Measurements from ENCODE around the gene BICD1. TPM values are rescaled to one million over a fixed set of nuclear protein-coding genes. Genes with fewer than 3 reads are reported as not detected.

Gene BICD1
- polyA plus RNA-seq (2013, experiment 1 of 4): 28.0 TPM
- polyA plus RNA-seq (2013, experiment 2 of 4): 27.2 TPM
- polyA plus RNA-seq (2013, experiment 3 of 4): 21.9 TPM
- polyA plus RNA-seq (2013, experiment 4 of 4): 26.9 TPM

- Histone ChIP-seq H3K4me1 (ENCODE audit: control insufficient read depth, insufficient read depth, low read length) (peaks cover 19% of the 10 kb centered on the region), H3K27ac (ENCODE audit: insufficient read depth, low read depth, low read length, poor library complexity, severe bottlenecking) (peak within 1 kb of the TSS; percentile 90), H3K9me3 (ENCODE audit: control insufficient read depth, low read length) (no peaks in the 10 kb centered on the region), H3K36me3 (ENCODE audit: control insufficient read depth, insufficient read depth, low read length) (no peaks in the 10 kb centered on the region), H3K27me3 (ENCODE audit: control insufficient read depth, insufficient read depth, low read length, poor library complexity, severe bottlenecking) (peaks cover 4% of the 10 kb centered on the region), H3K4me3 (ENCODE audit: insufficient read depth, low read depth, low read length) (peak within 1 kb of the TSS; percentile 87)
- 0% methylated on average over 96 of the region's 96 CpGs for WGBS, 2 experiments
These were observed at the start of gene BICD1 for GRCh38 chr12:32106517-32107358. Gene BICD1 (plus strand): TSS chr12:32106847. CDS start chr12:32107332, 485 bp downstream.

- Histone ChIP-seq H3K36me3 (ENCODE audit: control insufficient read depth, insufficient read depth, low read length) (no peaks in the 10 kb centered on the region), H3K27ac (ENCODE audit: insufficient read depth, low read depth, low read length, poor library complexity, severe bottlenecking) (no peak overlapping the region), H3K9me3 (ENCODE audit: control insufficient read depth, low read length) (no peaks in the 10 kb centered on the region), H3K4me3 (ENCODE audit: insufficient read depth, low read depth, low read length) (no peak overlapping the region), H3K4me1 (ENCODE audit: control insufficient read depth, insufficient read depth, low read length) (no peaks in the 10 kb centered on the region), H3K27me3 (ENCODE audit: control insufficient read depth, insufficient read depth, low read length, poor library complexity, severe bottlenecking) (no peaks in the 10 kb centered on the region)
- WGBS, 2 experiments: 90 to 95% methylated on average over 3 of the region's 3 CpGs
These were observed 45.6 kb upstream of the BICD1 start for GRCh38 chr12:32061033-32061432.

DNA sequence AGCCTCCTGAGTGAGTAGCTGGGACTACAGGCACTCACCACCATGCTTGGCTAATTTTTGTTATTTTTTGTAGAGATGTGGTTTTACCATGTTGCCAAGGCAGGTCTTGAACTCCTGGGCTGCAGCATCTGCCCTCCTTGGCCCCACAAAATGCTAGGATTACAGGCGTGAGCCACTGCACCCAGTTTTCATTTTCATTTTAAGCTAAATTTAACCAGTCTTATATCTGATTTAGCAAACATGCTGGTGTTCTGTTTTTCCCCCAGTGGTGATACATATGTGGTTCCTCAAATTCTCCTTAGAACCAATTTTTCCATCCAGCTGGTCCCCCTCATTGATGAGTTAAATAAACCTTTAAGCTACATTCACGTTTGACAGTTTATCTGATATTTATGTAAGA lies 43.8 kb upstream of the BICD1 start:
- H3K4me1 ChIP-seq (ENCODE audit: control insufficient read depth, insufficient read depth, low read length): no peaks in the 10 kb centered on the region
- no peaks in the 10 kb centered on the region for H3K36me3 ChIP-seq (ENCODE audit: control insufficient read depth, insufficient read depth, low read length)
- no peaks in the 10 kb centered on the region for H3K9me3 ChIP-seq (ENCODE audit: control insufficient read depth, low read length)
- H3K27me3 ChIP-seq (ENCODE audit: control insufficient read depth, insufficient read depth, low read length, poor library complexity, severe bottlenecking): no peaks in the 10 kb centered on the region
- no peak overlapping the region for H3K4me3 ChIP-seq (ENCODE audit: insufficient read depth, low read depth, low read length)
- H3K27ac ChIP-seq (ENCODE audit: insufficient read depth, low read depth, low read length, poor library complexity, severe bottlenecking): no peak overlapping the region
- 83 to 96% methylated on average over 1 of the region's 2 CpGs for WGBS, 2 experiments

- H3K27ac ChIP-seq (ENCODE audit: insufficient read depth, low read depth, low read length, poor library complexity, severe bottlenecking): no peak overlapping the region
- H3K36me3 ChIP-seq (ENCODE audit: control insufficient read depth, insufficient read depth, low read length): no peaks in the 10 kb centered on the region
- WGBS, 2 experiments: 91 to 93% methylated on average over 4 of the region's 4 CpGs
These were observed 42.9 kb upstream of the BICD1 start for GRCh38 chr12:32063796-32064195.

GRCh38 chr12:32066206-32066605 lies 40.4 kb upstream of the BICD1 start:
- H3K4me3 ChIP-seq (ENCODE audit: insufficient read depth, low read depth, low read length): no peak overlapping the region
- no peaks in the 10 kb centered on the region for H3K4me1 ChIP-seq (ENCODE audit: control insufficient read depth, insufficient read depth, low read length)
- H3K27me3 ChIP-seq (ENCODE audit: control insufficient read depth, insufficient read depth, low read length, poor library complexity, severe bottlenecking): no peaks in the 10 kb centered on the region
- 90 to 93% methylated on average over 2 of the region's 2 CpGs for WGBS, 2 experiments
- H3K27ac ChIP-seq (ENCODE audit: insufficient read depth, low read depth, low read length, poor library complexity, severe bottlenecking): no peak overlapping the region
- no peaks in the 10 kb centered on the region for H3K36me3 ChIP-seq (ENCODE audit: control insufficient read depth, insufficient read depth, low read length)
- no peaks in the 10 kb centered on the region for H3K9me3 ChIP-seq (ENCODE audit: control insufficient read depth, low read length)

More at GRCh38 chr12:32063796-32064195, 42.9 kb upstream of the BICD1 start:
- no peaks in the 10 kb centered on the region for H3K4me1 ChIP-seq (ENCODE audit: control insufficient read depth, insufficient read depth, low read length)
- no peaks in the 10 kb centered on the region for H3K9me3 ChIP-seq (ENCODE audit: control insufficient read depth, low read length)
- no peak overlapping the region for H3K4me3 ChIP-seq (ENCODE audit: insufficient read depth, low read depth, low read length)
- H3K27me3 ChIP-seq (ENCODE audit: control insufficient read depth, insufficient read depth, low read length, poor library complexity, severe bottlenecking): no peaks in the 10 kb centered on the region

DNA sequence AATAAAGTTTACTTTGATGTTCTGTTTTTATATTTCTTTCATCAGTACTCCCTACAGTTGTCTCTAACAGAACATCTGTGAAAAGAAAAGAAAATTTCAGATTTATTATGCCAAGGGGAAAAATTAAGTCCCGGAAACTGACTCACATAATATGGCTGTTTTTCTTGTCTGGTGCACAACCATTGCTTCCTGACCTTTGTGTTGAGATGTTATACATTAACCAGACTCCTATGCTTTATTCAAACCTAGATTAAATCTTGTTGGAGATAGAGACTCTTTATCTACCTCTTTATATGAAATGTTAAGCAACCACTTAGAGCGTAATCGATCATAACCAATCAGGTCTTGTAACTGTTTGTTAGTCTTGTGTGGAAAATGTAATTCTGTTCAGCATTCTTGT lies 37.6 kb upstream of the BICD1 start:
- WGBS, 2 experiments: 87 to 100% methylated on average over 1 to 3 of the region's 3 CpGs

DNA sequence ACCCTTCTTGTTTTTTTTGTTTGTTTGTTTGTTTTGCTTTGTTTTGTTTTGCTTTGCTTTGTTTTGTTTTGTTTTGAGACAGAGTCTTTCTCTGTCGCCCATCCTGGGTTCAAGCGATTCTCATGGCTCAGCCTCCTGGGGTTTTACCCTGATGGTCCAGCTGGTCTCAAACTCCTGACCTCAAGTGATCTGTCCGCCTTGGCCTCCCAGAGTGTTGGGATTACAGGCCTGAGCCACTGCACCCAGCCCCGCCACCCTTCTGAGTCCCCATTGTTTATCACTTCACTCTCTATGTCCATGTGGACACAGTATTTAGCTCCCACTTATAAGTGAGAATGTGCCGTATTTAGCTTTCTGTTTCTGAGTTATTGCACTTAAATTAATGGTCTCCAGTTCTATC lies 36.9 kb upstream of the BICD1 start:
- 88 to 89% methylated on average over 5 of the region's 5 CpGs for WGBS, 2 experiments
- H3K4me1 ChIP-seq (ENCODE audit: control insufficient read depth, insufficient read depth, low read length): no peaks in the 10 kb centered on the region
- no peak overlapping the region for H3K27ac ChIP-seq (ENCODE audit: insufficient read depth, low read depth, low read length, poor library complexity, severe bottlenecking)
- H3K27me3 ChIP-seq (ENCODE audit: control insufficient read depth, insufficient read depth, low read length, poor library complexity, severe bottlenecking): no peaks in the 10 kb centered on the region
- no peaks in the 10 kb centered on the region for H3K9me3 ChIP-seq (ENCODE audit: control insufficient read depth, low read length)
- no peak overlapping the region for H3K4me3 ChIP-seq (ENCODE audit: insufficient read depth, low read depth, low read length)
- H3K36me3 ChIP-seq (ENCODE audit: control insufficient read depth, insufficient read depth, low read length): no peaks in the 10 kb centered on the region

More for the DNA sequence above, 37.6 kb upstream of the BICD1 start:
- Histone ChIP-seq H3K4me3 (ENCODE audit: insufficient read depth, low read depth, low read length) (no peak overlapping the region), H3K9me3 (ENCODE audit: control insufficient read depth, low read length) (no peaks in the 10 kb centered on the region), H3K27me3 (ENCODE audit: control insufficient read depth, insufficient read depth, low read length, poor library complexity, severe bottlenecking) (no peaks in the 10 kb centered on the region), H3K4me1 (ENCODE audit: control insufficient read depth, insufficient read depth, low read length) (no peaks in the 10 kb centered on the region), H3K36me3 (ENCODE audit: control insufficient read depth, insufficient read depth, low read length) (no peaks in the 10 kb centered on the region), H3K27ac (ENCODE audit: insufficient read depth, low read depth, low read length, poor library complexity, severe bottlenecking) (no peak overlapping the region)

DNA sequence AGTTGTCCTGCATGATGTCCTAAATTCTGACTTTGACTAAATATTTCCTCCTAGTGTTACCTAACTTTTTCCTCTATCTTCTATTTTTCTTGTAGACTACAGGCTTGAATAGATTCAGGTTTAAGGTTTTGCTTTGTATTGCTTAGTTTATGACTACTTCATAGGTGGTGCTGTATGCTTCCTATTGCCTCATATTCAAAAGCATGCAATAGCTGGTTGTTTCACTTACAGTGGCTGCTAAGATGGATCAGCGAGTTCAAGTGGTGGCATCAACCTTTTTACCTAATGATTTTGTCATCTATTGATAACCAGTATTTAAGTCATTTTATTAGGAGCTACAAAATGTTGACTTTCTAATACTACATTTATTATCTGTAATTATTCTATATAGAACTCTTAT lies 36.3 kb upstream of the BICD1 start:
- Histone ChIP-seq H3K9me3 (ENCODE audit: control insufficient read depth, low read length) (no peaks in the 10 kb centered on the region), H3K27me3 (ENCODE audit: control insufficient read depth, insufficient read depth, low read length, poor library complexity, severe bottlenecking) (no peaks in the 10 kb centered on the region), H3K36me3 (ENCODE audit: control insufficient read depth, insufficient read depth, low read length) (no peaks in the 10 kb centered on the region), H3K27ac (ENCODE audit: insufficient read depth, low read depth, low read length, poor library complexity, severe bottlenecking) (no peak overlapping the region), H3K4me1 (ENCODE audit: control insufficient read depth, insufficient read depth, low read length) (no peaks in the 10 kb centered on the region), H3K4me3 (ENCODE audit: insufficient read depth, low read depth, low read length) (no peak overlapping the region)
- 20 to 67% methylated on average over 1 of the region's 1 CpG for WGBS, 2 experiments

DNA sequence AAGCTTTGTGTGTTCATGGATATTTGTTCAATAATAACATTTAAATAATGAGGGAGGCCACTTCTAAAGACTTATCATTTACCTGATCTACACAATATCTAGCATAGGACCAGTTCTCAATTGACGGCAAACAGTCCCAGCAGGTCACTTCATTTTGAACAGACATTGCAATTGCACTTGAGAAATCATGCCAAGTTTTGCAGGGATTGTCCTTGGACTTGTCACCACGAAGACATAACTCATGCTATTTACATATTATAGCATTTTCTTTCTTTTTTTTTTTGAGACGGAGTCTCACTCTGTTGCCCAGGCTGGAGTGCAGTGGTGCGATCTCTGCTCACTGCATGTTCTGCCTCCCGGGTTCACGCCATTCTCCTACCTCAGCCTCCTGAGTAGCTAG lies 34.5 kb upstream of the BICD1 start:
- WGBS, 2 experiments: 92 to 96% methylated on average over 6 of the region's 6 CpGs
- Histone ChIP-seq H3K4me3 (ENCODE audit: insufficient read depth, low read depth, low read length) (no peak overlapping the region), H3K36me3 (ENCODE audit: control insufficient read depth, insufficient read depth, low read length) (no peaks in the 10 kb centered on the region), H3K27me3 (ENCODE audit: control insufficient read depth, insufficient read depth, low read length, poor library complexity, severe bottlenecking) (no peaks in the 10 kb centered on the region), H3K4me1 (ENCODE audit: control insufficient read depth, insufficient read depth, low read length) (no peaks in the 10 kb centered on the region), H3K9me3 (ENCODE audit: control insufficient read depth, low read length) (no peaks in the 10 kb centered on the region), H3K27ac (ENCODE audit: insufficient read depth, low read depth, low read length, poor library complexity, severe bottlenecking) (no peak overlapping the region)

GRCh38 chr12:32074432-32074831 lies 32.2 kb upstream of the BICD1 start:
- no peaks in the 10 kb centered on the region for H3K4me1 ChIP-seq (ENCODE audit: control insufficient read depth, insufficient read depth, low read length)
- H3K4me3 ChIP-seq (ENCODE audit: insufficient read depth, low read depth, low read length): no peak overlapping the region
- no peaks in the 10 kb centered on the region for H3K9me3 ChIP-seq (ENCODE audit: control insufficient read depth, low read length)
- no peaks in the 10 kb centered on the region for H3K27me3 ChIP-seq (ENCODE audit: control insufficient read depth, insufficient read depth, low read length, poor library complexity, severe bottlenecking)
- H3K36me3 ChIP-seq (ENCODE audit: control insufficient read depth, insufficient read depth, low read length): no peaks in the 10 kb centered on the region
- no peak overlapping the region for H3K27ac ChIP-seq (ENCODE audit: insufficient read depth, low read depth, low read length, poor library complexity, severe bottlenecking)

Measured in ectodermal cell (in vitro differentiated cells).